GM19351 (cell line): Measurements from ENCODE around the gene RNU6-9.

ENCODE experiments used
- ATAC-seq: cut with Tn5 transposase; IDR thresholded peaks from one replicate; pipeline ENCODE4 v1.9.1; 2021; ENCODE audit warnings: mild to moderate bottlenecking, moderate library complexity; ENCODE audit not compliant: unreplicated experiment

RNU6-9 gene

GRCh38 chr19:861141-861755, 32.0 kb upstream of the RNU6-9 start:
- ATAC-seq = no peak

GRCh38 chr19:861756-862580, 31.3 kb upstream of the RNU6-9 start:
- ATAC-seq = no peak

DNA sequence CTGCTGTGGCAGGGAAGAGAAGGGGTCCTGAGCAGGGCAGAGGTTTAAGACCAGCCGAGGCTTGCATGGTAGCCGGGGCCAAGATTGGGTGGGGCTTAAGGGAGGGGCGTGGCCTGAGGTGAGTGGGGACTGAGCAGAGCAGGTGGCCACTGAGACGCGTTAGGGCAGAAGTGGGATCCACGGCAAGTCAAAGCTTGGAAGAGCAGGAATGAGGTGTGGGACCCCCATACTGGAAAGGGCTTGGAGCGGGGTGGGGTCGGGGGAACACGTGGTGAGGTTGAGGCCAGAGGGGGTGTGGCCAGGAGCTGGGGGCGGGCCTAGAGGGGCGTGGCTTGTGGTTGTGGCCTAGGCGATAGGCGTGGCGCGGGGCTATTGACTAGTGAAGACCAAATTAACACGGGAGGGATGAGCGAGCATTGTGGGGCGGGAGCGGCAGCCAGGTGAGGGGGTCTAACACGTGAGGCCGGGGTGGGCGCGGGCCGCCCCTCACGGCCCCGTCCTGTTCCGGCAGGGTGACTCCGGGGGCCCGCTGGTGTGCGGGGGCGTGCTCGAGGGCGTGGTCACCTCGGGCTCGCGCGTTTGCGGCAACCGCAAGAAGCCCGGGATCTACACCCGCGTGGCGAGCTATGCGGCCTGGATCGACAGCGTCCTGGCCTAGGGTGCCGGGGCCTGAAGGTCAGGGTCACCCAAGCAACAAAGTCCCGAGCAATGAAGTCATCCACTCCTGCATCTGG, 30.5 kb upstream of the RNU6-9 start:
- ATAC-seq = no peak

DNA sequence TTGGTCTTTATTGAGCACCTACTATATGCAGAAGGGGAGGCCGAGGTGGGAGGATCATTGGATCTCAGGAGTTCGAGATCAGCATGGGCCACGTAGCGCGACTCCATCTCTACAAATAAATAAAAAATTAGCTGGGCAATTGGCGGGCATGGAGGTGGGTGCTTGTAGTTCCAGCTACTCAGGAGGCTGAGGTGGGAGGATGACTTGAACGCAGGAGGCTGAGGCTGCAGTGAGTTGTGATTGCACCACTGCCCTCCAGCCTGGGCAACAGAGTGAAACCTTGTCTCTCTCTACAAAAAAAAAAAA, 30.0 kb upstream of the RNU6-9 start:
- no peak for ATAC-seq

DNA sequence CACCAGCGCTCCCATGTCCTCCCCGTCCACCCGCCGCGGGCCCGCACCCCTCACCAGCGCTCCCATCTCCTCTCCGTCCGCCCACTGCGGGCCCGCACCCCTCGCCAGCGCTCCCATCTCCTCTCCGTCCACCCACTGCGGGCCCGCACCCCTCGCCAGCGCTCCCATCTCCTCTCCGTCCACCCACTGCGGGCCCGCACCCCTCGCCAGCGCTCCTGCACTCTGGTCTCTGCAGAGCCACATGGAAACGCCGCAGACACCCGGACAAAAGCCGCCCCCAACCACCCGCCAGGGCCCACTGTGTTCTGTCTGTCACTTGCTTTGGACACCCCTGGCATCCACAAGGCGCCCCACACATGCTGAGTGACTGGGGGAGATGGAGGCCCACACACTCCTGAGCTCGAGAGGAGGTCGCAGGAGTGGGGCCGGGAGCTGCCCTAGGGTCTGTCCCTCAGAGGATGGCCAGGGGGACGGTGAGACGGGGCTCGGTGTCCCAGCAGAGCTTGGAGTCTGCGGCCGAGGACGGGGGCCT, 26.4 kb upstream of the RNU6-9 start:
- ATAC-seq = no peak

DNA sequence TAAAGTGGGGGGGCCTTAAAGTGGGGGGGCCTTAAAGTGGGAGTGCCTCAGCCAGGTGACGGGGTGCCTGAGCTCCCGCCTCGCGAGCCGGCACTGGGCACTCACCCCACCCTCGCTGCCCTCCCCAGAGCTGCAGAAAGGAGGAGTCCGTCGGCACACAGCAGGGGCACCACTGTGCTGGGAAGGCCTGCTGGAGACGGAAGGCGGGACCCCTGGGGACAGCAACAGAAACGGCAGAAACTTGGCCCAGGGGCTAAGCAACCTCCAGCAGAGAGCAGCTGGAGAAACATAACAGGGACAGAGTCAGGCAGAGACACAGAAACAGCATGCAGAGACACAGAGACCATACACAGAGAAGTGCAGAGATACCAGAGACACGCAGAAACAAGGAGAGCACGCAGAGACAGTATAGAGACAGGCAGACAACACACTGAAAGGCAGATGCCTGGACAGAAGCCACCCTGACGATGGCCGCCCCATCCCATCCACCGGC, 25.9 kb upstream of the RNU6-9 start:
- ATAC-seq = no peak

DNA sequence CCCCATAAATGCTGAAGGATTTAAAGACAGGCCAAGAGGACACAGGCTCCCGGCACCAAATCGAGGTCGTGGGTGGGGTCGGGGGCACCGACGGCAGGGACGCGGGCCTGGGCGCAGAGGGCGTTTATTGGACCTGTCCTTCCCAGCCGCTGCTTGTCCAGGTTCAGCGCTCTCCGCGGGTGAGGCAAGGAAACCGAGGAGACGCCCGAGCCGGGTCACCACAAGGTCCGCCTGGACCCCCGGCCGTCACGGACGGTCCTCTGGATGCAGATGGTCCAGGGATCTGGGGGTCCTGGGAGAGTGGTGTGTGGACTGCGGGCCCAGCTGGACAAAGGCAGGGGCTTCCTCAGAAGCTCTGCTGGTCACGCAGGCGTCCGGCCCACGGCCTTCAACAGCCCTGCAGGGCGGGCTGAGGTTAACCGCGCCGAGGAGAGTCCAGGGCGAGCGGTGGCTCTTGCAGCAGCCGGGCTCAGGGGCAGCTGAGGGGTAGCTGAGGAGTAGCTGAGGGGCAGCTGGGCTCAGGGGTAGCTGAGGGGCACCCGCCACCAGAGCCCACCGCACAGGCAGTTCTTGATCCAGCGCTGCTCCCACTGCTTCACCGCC, 25.3 kb upstream of the RNU6-9 start:
- no peak for ATAC-seq

- no peak for ATAC-seq
Measured at GRCh38 chr19:868458-869244, 24.6 kb upstream of the RNU6-9 start.

DNA sequence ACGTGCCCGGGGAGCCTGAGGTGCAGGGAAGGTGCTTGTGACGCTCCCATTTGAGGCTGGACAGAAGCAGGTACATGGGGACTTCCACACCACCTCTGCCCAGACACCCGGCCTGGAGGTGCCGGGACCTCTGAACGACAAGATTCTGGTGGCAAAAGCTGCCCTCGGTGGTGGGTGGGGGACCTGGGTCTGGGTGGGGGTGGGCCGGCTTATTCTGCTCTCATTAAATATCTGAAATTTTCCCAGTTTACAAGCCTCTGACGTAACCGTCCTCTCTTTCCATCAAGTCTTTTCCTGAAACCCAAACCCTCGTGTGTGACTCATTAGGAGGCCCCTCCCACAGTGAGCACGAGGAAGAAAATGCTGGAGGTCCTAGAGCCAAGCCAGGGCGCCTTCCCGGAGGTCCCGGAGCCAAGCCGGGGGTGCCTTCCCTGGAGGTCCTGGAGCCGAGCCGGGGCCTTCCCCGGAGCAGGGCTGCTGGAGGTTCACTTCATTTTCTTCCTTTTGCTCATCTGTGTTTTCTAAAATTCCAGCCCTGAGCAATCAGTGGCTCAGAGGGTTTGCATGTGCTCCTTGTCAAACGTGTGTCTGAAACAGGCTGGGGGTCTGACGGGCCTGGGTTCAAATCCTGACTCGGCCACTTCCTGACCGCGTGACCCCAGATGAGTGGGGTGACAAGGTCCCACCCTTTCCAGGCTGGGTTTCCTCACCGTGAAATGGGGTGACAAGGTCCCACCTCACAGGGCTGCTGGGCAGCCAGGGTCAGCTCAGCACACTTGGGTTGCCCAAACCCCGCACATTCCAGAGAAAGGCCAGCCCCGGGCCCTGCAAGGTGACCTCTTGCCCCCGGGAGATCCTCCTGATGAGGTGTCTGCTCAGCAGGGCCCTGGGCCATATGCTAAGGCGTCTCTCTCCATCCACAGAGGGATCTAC, 23.8 kb upstream of the RNU6-9 start:
- ATAC-seq = no peak

DNA sequence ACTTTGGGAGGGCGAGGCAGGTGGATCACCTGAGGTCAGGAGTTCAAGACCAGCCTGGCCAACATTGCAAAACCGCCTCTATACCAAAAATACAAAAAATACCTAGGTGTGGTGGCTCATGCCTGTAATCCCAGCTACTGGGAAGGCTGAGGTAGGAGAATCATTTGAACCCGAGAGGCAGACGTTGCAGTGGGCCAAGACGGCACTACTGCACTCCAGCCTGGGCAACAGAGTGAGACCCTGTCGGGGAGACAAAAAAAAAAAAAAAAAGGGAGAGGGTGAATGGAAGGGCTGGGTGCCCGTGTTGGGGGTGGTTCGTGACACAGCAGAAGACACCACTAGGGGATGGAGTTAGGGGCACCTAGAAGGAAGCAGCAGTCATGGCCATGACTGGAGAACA, 23.0 kb upstream of the RNU6-9 start:
- ATAC-seq = no peak

DNA sequence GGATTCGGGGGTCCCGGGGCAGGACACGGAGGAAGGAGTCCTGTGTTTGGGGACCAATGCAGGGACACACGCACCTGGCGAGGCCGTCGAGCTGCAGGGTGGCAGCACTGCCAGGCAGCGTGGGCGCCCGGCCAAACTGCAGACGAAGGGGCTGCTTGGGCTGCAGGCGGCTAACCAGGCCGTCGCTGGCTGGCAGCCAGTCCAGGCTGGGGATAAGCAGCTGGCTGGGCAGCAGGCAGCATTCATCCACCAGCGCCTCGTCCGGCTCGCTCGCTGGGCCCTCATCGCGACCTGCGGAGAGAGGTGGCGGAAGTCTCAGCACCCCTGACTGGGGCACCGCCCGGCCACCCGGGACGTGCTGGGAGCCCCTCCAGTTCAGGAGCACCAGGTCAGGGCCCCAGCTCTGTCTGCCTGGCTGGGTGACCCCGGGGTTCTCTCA, 22.3 kb upstream of the RNU6-9 start:
- ATAC-seq = no peak

DNA sequence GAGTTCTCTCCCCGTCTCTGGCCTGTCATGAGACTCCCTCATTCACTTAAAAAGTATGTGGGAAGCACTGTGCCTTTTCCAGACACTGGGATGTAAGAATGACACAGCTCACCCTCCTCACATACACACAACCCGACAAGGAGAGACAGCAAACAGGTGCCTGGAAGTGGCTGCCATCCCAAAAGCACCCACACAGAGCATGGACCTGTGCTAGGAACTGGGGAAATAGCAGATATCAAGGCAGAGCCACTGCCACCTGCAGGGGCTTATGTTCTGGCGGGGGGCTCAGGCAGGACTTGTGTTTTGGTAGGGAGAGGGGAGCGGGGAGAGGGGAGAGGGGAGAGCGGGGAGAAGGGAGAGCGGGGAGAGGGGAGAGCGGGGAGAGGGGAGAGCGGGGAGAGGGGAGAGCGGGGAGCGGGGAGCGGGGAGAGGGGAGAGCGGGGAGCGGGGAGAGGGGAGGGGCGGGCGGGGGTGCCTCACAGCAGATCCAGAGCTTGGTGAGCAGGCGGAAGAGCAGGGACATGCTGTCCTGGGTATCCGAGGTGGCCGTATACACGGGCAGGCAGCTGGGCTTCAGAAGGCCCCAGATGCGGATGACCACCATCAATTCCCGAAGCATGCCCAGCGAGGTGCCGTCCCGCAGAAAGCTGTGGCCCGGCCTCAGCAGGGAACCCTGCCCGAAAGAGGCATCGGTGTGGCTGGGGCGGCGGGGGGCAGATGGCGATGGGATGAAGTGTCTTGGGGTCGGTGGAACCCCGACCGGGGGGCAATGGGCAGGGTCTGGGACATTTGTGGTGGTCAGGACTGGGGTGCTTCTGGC, 21.6 kb upstream of the RNU6-9 start:
- ATAC-seq = no peak

DNA sequence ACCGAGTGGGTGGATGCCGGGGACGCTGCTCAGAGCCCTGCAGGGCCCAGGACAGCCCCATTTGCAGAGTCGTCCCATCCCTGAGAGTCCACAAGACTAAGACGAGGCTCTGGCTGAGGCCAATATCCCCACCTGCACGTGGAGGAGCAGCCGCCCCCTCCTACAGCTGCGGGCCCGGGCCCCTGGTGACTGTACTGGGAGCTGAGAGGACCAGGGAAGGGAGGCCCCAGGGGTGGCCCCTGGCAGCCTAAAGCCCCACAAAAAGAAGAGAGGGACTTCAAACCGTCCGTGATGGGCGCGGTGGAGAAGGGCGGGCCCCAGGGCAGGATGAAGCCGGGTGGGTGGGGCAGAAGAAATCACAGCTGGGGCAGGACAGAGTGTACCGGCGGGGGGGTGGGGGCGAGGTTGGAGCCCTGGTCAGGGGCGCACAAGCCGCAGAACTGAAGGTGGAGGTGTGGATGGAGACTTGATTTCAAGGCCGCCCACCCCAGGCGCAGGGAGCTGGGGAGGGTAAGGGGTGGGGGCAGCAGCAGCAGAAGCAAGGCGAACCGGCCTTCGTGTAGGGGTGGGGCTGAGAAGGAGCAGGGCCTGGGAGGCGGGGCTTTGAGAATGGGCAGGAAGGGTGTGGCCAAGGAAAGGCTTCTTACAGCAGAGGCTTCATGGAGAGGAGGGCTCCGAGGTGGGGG, 20.9 kb upstream of the RNU6-9 start:
- ATAC-seq = peak; percentile 51

DNA sequence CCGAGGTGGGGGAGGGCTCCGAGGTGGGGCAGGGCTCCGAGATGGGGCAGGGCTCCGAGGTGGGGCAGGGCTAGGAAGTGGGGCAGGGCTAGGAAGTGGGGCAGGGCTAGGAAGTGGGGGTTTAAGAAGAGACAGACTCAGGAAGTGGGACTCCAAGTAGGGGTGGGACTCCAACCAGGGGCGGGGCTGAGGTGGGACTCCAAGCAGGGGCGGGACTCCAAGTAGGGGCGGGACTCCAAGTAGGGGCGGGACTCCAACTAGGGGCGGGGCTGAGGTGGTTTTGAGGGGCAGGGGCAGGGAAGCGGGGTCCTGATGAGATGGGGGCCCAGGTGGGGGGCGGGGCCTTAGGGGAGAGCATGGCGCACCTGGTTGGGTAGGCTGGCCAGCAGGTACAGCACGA, 20.2 kb upstream of the RNU6-9 start:
- no peak for ATAC-seq

DNA sequence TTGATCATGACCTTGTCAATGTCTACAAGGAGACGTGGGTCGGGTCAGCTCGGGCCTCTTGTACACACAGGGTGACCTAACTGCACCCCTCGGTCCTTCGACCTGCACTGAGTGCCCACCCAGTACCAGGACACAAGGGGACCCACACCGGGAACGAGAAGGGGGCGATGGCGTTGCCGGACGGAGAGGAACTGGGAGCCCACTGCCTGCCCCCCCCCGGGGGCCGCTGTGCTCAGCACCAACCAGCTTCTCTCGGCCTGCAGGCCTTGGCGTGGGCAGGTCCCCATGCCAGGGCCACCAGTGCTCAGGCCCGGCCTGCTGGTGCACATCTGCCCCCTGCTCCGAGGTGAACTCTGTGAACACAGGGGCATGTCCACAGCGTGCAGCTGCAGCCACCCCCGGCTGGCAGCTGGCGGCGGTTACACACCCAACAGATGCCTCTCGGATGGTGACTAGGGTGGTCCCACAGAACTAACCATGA, 19.7 kb upstream of the RNU6-9 start:
- no peak for ATAC-seq

GRCh38 chr19:875265-875879, 17.9 kb upstream of the RNU6-9 start:
- ATAC-seq = no peak

DNA sequence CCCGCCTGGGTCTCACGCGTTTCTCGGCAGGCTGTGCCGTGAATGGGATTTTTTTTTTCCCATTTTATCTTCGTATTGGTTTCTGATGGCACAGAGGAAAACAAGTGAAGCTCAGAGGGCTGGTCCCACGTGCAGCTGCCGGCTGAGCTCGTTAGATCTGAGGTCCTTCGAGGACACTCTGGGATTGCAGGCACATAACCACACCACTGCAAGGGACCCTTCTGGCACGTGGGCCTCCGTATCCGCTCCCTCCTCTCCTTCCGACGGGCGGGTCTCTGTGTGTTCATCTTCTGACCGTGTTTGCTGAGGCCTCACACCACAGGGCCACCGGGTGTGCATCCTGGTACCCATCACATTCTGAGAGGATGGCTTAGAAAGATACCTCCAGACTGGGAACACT, 17.2 kb upstream of the RNU6-9 start:
- no peak for ATAC-seq
